Measurements from ENCODE around the gene EFNA5. TPM values are rescaled to one million over a fixed set of nuclear protein-coding genes. Genes with fewer than 3 reads are reported as not detected.

Gene EFNA5
- total and polyA plus RNA-seq, 4 donors, result 0.14 to 0.93 (median 0.54) TPM

- no peaks in the 10 kb centered on the region for H3K36me3 ChIP-seq (ENCODE audit: control insufficient read depth in 4 of 4, insufficient read depth in 3 of 4, low read depth in 1 of 4, low read length in 3 of 4)
- no peaks in the 10 kb centered on the region for H3K27me3 ChIP-seq (ENCODE audit: control insufficient read depth in 4 of 4, insufficient read depth in 4 of 4, low read length in 3 of 4)
- no peak overlapping the region for H3K4me3 ChIP-seq (ENCODE audit: low read depth in 1 of 3, low read length in 3 of 3)
- H3K9ac ChIP-seq (ENCODE audit: low read depth in 1 of 2, low read length in 2 of 2), result no peak overlapping the region
- TF ChIP-seq GABPA (IDR thresholded peaks at IDR 0.05 in 1 of 2, conservative IDR thresholded peaks at IDR 0.05 in 1 of 2) (no peak), HNF4G (IDR thresholded peaks at IDR 0.05) (no peak), ZBTB33 (IDR thresholded peaks at IDR 0.05) (no peak), RXRA (IDR thresholded peaks at IDR 0.05) (no peak), FOXA2 (IDR thresholded peaks at IDR 0.05) (no peak), YY1 (IDR thresholded peaks at IDR 0.05) (no peak), TAF1 (conservative IDR thresholded peaks at IDR 0.05) (no peak), EGR1 (IDR thresholded peaks at IDR 0.05; ENCODE audit: low read depth in 2 of 2) (no peak), REST (IDR thresholded peaks at IDR 0.05) (no peak), RAD21 (IDR thresholded peaks at IDR 0.05) (no peak), ATF3 (IDR thresholded peaks at IDR 0.05) (no peak), JUND (IDR thresholded peaks at IDR 0.05) (no peak), HNF4A (conservative IDR thresholded peaks at IDR 0.05) (no peak), NR2F2 (IDR thresholded peaks at IDR 0.05) (no peak)
- TF ChIP-seq, protein P1, sequence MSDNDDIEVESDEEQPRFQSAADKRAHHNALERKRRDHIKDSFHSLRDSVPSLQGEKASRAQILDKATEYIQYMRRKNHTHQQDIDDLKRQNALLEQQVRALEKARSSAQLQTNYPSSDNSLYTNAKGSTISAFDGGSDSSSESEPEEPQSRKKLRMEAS (IDR thresholded peaks at IDR 0.05), result no peak
- H3K9me3 ChIP-seq (ENCODE audit: control insufficient read depth in 4 of 4, low read length in 3 of 4), result peaks cover 0 to 3% (median 0%) of the 10 kb centered on the region in 4 donors
- DNase-seq (ENCODE audit: low spot score), result no peak
- 89% methylated on average over 3 of the region's 3 CpGs for WGBS
- H3K4me1 ChIP-seq (ENCODE audit: control insufficient read depth in 4 of 4, insufficient read depth in 4 of 4, low read length in 3 of 4), result no peaks in the 10 kb centered on the region
- H3K27ac ChIP-seq (ENCODE audit: low read depth in 1 of 2, low read length in 2 of 2), result no peak overlapping the region
Measured at GRCh38 chr5:107640568-107640967, 30.2 kb downstream of the EFNA5 start.

- TF ChIP-seq JUND (IDR thresholded peaks at IDR 0.05), result no peak
- TF ChIP-seq ATF3 (IDR thresholded peaks at IDR 0.05), result no peak
- no peak for TF ChIP-seq RAD21 (IDR thresholded peaks at IDR 0.05)
- TF ChIP-seq GABPA (IDR thresholded peaks at IDR 0.05 in 1 of 2, conservative IDR thresholded peaks at IDR 0.05 in 1 of 2), result no peak
- no peak for TF ChIP-seq FOXA1 (IDR thresholded peaks at IDR 0.05)
Measured at GRCh38 chr5:107639990-107640389, 30.7 kb downstream of the EFNA5 start.

More at GRCh38 chr5:107639990-107640389, 30.7 kb downstream of the EFNA5 start:
- Histone ChIP-seq H3K4me3 (ENCODE audit: low read depth in 1 of 3, low read length in 3 of 3) (no peak overlapping the region), H3K27ac (ENCODE audit: low read depth in 1 of 2, low read length in 2 of 2) (no peak overlapping the region), H3K36me3 (ENCODE audit: control insufficient read depth in 4 of 4, insufficient read depth in 3 of 4, low read depth in 1 of 4, low read length in 3 of 4) (no peaks in the 10 kb centered on the region), H3K4me1 (ENCODE audit: control insufficient read depth in 4 of 4, insufficient read depth in 4 of 4, low read length in 3 of 4) (no peaks in the 10 kb centered on the region), H3K9ac (ENCODE audit: low read depth in 1 of 2, low read length in 2 of 2) (no peak overlapping the region), H3K27me3 (ENCODE audit: control insufficient read depth in 4 of 4, insufficient read depth in 4 of 4, low read length in 3 of 4) (no peaks in the 10 kb centered on the region), H3K9me3 (ENCODE audit: control insufficient read depth in 4 of 4, low read length in 3 of 4) (peaks cover 0 to 3% (median 0%) of the 10 kb centered on the region in 4 donors)
- DNase-seq (ENCODE audit: low spot score), result no peak
- 87% methylated on average over 3 of the region's 3 CpGs for WGBS

All from liver (tissue), 9 donors.